Vagina (tissue), 2 donors: ENCODE results near the gene ZNF625. TPM values are rescaled to one million over a fixed set of nuclear protein-coding genes. Genes with fewer than 3 reads are reported as not detected.

Experiments
- DNase-seq, 2 donors: peaks; one replicate each; pipeline ENCODE4 v3.0.0-alpha.2; 2017; ENCODE audit errors: extremely low spot score in 2 of 2
- H3K27ac ChIP-seq: fragments of 200-600 bp; sonication (generic); one replicate; pipeline ENCODE4 v1.5.1; 2019
- H3K27me3 ChIP-seq: fragments of 200-600 bp; sonication (generic); one replicate; pipeline ENCODE4 v1.5.1; 2019
- H3K36me3 ChIP-seq, 2 donors: fragments of 200-600 bp; sonication (generic); one replicate each; pipeline ENCODE4 v1.5.1; 2017 to 2019
- H3K4me1 ChIP-seq: fragments of 200-600 bp; sonication (generic); one replicate; pipeline ENCODE4 v1.5.1; 2019
- H3K4me3 ChIP-seq, 2 donors: fragments of 200-600 bp; sonication (generic); 1 replicate in 1 of 2; 2 replicates in 1 of 2; pipeline ENCODE4 v1.5.1; 2016 to 2019
- H3K9me3 ChIP-seq: fragments of 200-600 bp; sonication (generic); one replicate; pipeline ENCODE4 v1.5.1; 2019
- CTCF ChIP-seq, 3 experiments: fragments of 450-650 bp in 2 of 3; fragments of 200-600 bp in 1 of 3; sonication (generic) in 1 of 3; IDR thresholded peaks; one replicate each; pipeline ENCODE4 v1.5.1; 2017 to 2019; ENCODE audit warnings: antibody characterized with exemption in 3 of 3, mild to moderate bottlenecking in 2 of 3, moderate library complexity in 2 of 3
- POLR2A ChIP-seq, 2 donors: fragments of 450-650 bp; IDR thresholded peaks; one replicate each; pipeline ENCODE4 v1.6.1; 2017; ENCODE audit warnings: antibody characterized with exemption in 2 of 2, mild to moderate bottlenecking in 2 of 2, moderate library complexity in 2 of 2
- POLR2AphosphoS5 ChIP-seq, 2 donors: sonication (generic); formaldehyde crosslinking; IDR thresholded peaks; one replicate each; pipeline ENCODE4 v1.9.0; 2017; ENCODE audit warnings: antibody characterized with exemption in 2 of 2, mild to moderate bottlenecking in 2 of 2, low read depth in 1 of 2; ENCODE audit not compliant: insufficient read depth in 1 of 2
- intact Hi-C: fragments of 100-400 bp; cut with DNase I; formaldehyde crosslinking; loops from one replicate; pipeline ENCODE4 v1.15.1; 2023
- small RNA-seq: library from RNA; depleted of rRNA; stranded (forward); fragments of <200 nt; gene quantifications from one replicate; pipeline ENCODE3, GENCODE V24; 2016
- total RNA-seq: library from RNA; depleted of rRNA; stranded (reverse); fragments of >200 nt; gene quantifications from one replicate; pipeline ENCODE4 v1.2.3, GENCODE V29; 2016

ZNF625 gene
- total RNA-seq, 1 donor from 2014 or later: 6.6 TPM

GRCh38 chr19:12095111-12095790, 61.3 kb downstream of the ZNF625 start:
- intact Hi-C loops: no loop called here
- no peaks in the 10 kb centered on the region for H3K27me3 ChIP-seq
- H3K4me1 ChIP-seq: peaks cover 12% of the 10 kb centered on the region
- no peak for DNase-seq
- no peaks in the 10 kb centered on the region for H3K36me3 ChIP-seq
- no peaks in the 10 kb centered on the region for H3K9me3 ChIP-seq
- no peak overlapping the region for H3K27ac ChIP-seq
- no peak for TF ChIP-seq POLR2A (IDR thresholded peaks at IDR 0.05)
- no peak for TF ChIP-seq POLR2AphosphoS5 (IDR thresholded peaks at IDR 0.05; ENCODE audit: insufficient read depth in 1 of 2, low read depth in 1 of 2)
- TF ChIP-seq CTCF (IDR thresholded peaks at IDR 0.05): no peak
- H3K4me3 ChIP-seq: no peak overlapping the region

Small RNA genes within 50 kb of the gene (small RNA-seq; reads per million reads assigned to genes)
- not detected for gene RNA5SP467

Other genes with a start within 250 kb of the ZNF625 start
- 14.7 TPM for gene ZNF700, start 231.6 kb downstream of the ZNF625 start, total RNA-seq
- gene ZNF763, start 191.7 kb downstream of the ZNF625 start, total RNA-seq: 2.9 TPM
- gene ZNF433, start 121.1 kb downstream of the ZNF625 start, total RNA-seq: 3.7 TPM
- gene ZNF878, start 103.8 kb downstream of the ZNF625 start, total RNA-seq: 0.49 TPM
- 7.4 TPM for gene ZNF844, start 92.0 kb downstream of the ZNF625 start, total RNA-seq
- 1.5 TPM for gene ZNF20, start 16.4 kb downstream of the ZNF625 start, total RNA-seq
- 8.1 TPM for gene ZNF136, start 6.4 kb upstream of the ZNF625 start, total RNA-seq
- gene ZNF44, start 138.1 kb upstream of the ZNF625 start, total RNA-seq: 11.5 TPM
- gene ZNF563, start 176.9 kb upstream of the ZNF625 start, total RNA-seq: 1.5 TPM
- 2.2 TPM for gene ZNF442, start 208.9 kb upstream of the ZNF625 start, total RNA-seq
- 3.4 TPM for gene ZNF799, start 244.5 kb upstream of the ZNF625 start, total RNA-seq